IMR-90 (cell line): ENCODE data around the gene ASB5. TPM values are rescaled to one million over a fixed set of nuclear protein-coding genes. Genes with fewer than 3 reads are reported as not detected.

Source experiments
- ATAC-seq: fragments of 200-7000 bp; cut with Tn5 transposase; 2 replicates; pipeline ENCODE4 v1.9.1; 2020; ENCODE audit warnings: low read depth, mild to moderate bottlenecking, moderate library complexity
- BruUV-seq: library from RNA; stranded (reverse); fragments of 400-500 nt; replicated peaks from 2 replicates; lab custom pipeline; 2021; lab: Mats Ljungman, UMichigan
- CTCF ChIA-PET: fragments of 300-600 bp; formaldehyde crosslinking; extraction: SDS; loops from one replicate; lab custom pipeline; 2021; ENCODE audit warnings: antibody characterized with exemption; lab: Yijun Ruan, JAX
- POLR2A ChIA-PET: fragments of 300-600 bp; sonication (Branson Sonifier 250); formaldehyde crosslinking; loops from one replicate; lab custom pipeline; 2022; ENCODE audit warnings: antibody characterized with exemption; ENCODE audit not compliant: unreplicated experiment; lab: Charles Lee
- DNase-seq: peaks from one replicate; pipeline ENCODE4 v3.0.0; 2013
- H2AFZ ChIP-seq: replicated peaks from 2 replicates; pipeline ENCODE3; 2013; ENCODE audit warnings: low read length, mild to moderate bottlenecking; ENCODE audit not compliant: poor library complexity
- H2AK5ac ChIP-seq: 2 replicates; pipeline ENCODE4 v1.6.1; 2013; ENCODE audit warnings: low read depth, low read length, inconsistent platforms
- H2AK9ac ChIP-seq: replicated peaks from 2 replicates; pipeline ENCODE3; 2013; ENCODE audit warnings: mild to moderate bottlenecking, low read depth, low read length, moderate library complexity; ENCODE audit not compliant: poor library complexity
- H2BK120ac ChIP-seq: 2 replicates; pipeline ENCODE4 v1.6.1; 2013; ENCODE audit warnings: low read depth, low read length, inconsistent platforms
- H2BK15ac ChIP-seq: 3 replicates; pipeline ENCODE4 v1.6.1; 2013; ENCODE audit warnings: low read depth, low read length, inconsistent platforms
- H2BK20ac ChIP-seq: 2 replicates; pipeline ENCODE4 v1.6.1; 2013; ENCODE audit warnings: low read depth, mild to moderate bottlenecking, inconsistent platforms, low read length, moderate library complexity
- H2BK5ac ChIP-seq: 2 replicates; pipeline ENCODE4 v1.6.1; 2013; ENCODE audit warnings: mild to moderate bottlenecking, low read depth, low read length, inconsistent platforms; ENCODE audit not compliant: poor library complexity, severe bottlenecking
- H3K14ac ChIP-seq: replicated peaks from 2 replicates; pipeline ENCODE4 v1.6.1; 2013; ENCODE audit warnings: low read depth, low read length, inconsistent platforms
- H3K18ac ChIP-seq: 2 replicates; pipeline ENCODE4 v1.6.1; 2013; ENCODE audit warnings: low read depth, low read length, control low read depth
- H3K23ac ChIP-seq: 2 replicates; pipeline ENCODE4 v1.6.1; 2013; ENCODE audit warnings: low read depth, low read length, inconsistent platforms
- H3K27ac ChIP-seq: 2 replicates; pipeline ENCODE4 v1.5.1; 2013; ENCODE audit warnings: mild to moderate bottlenecking, control low read depth, low read length; ENCODE audit not compliant: insufficient read depth
- H3K27me3 ChIP-seq: 2 replicates; pipeline ENCODE4 v1.6.1; 2013; ENCODE audit warnings: low read length; ENCODE audit not compliant: control insufficient read depth, insufficient read depth
- H3K36me3 ChIP-seq: 2 replicates; pipeline ENCODE4 v1.6.1; 2013; ENCODE audit warnings: low read length, mixed read lengths; ENCODE audit not compliant: control insufficient read depth, insufficient read depth
- H3K4ac ChIP-seq: 2 replicates; pipeline ENCODE4 v1.6.1; 2013; ENCODE audit warnings: low read depth, low read length, inconsistent platforms
- H3K4me1 ChIP-seq: 2 replicates; pipeline ENCODE4 v1.6.1; 2013; ENCODE audit warnings: low read length, mixed read lengths; ENCODE audit not compliant: control insufficient read depth, insufficient read depth
- H3K4me2 ChIP-seq: 2 replicates; pipeline ENCODE4 v1.6.1; 2013; ENCODE audit warnings: low read depth, mild to moderate bottlenecking, control low read depth, low read length, moderate library complexity
- H3K4me3 ChIP-seq: 2 replicates; pipeline ENCODE4 v1.5.1; 2013; ENCODE audit warnings: low read depth, mild to moderate bottlenecking, control low read depth, low read length, moderate library complexity; ENCODE audit not compliant: insufficient read depth
- H3K56ac ChIP-seq: 2 replicates; pipeline ENCODE4 v1.6.1; 2013; ENCODE audit warnings: low read length, inconsistent platforms; ENCODE audit not compliant: insufficient read depth; ENCODE audit errors: extremely low read depth
- H3K79me1 ChIP-seq, 2 experiments: 2 replicates each; pipeline ENCODE4 v1.6.1; 2013; ENCODE audit warnings: low read length in 2 of 2, inconsistent platforms in 1 of 2, low read depth in 1 of 2
- H3K9ac ChIP-seq: 2 replicates; pipeline ENCODE4 v1.6.1; 2013; ENCODE audit warnings: low read depth, low read length, control low read depth
- H3K9me1 ChIP-seq: 2 replicates; pipeline ENCODE4 v1.6.1; 2013; ENCODE audit warnings: low read length, inconsistent platforms; ENCODE audit not compliant: insufficient read depth
- H3K9me3 ChIP-seq: 2 replicates; pipeline ENCODE4 v1.6.1; 2013; ENCODE audit warnings: low read length; ENCODE audit not compliant: control insufficient read depth, insufficient read depth
- H4K20me1 ChIP-seq: 2 replicates; pipeline ENCODE4 v1.6.1; 2013; ENCODE audit warnings: low read length, inconsistent platforms; ENCODE audit not compliant: insufficient read depth
- H4K5ac ChIP-seq: 2 replicates; pipeline ENCODE4 v1.6.1; 2013; ENCODE audit warnings: mild to moderate bottlenecking, low read depth, low read length, control low read depth
- H4K8ac ChIP-seq, 2 experiments: 2 replicates each; pipeline ENCODE4 v1.6.1; 2013; ENCODE audit warnings: low read depth in 2 of 2, low read length in 2 of 2, control low read depth in 1 of 2, inconsistent platforms in 1 of 2
- H4K91ac ChIP-seq: 2 replicates; pipeline ENCODE4 v1.6.1; 2013; ENCODE audit warnings: low read depth, low read length, inconsistent platforms; ENCODE audit not compliant: insufficient read depth
- BHLHE40 ChIP-seq: fragments of 150-350 bp; IDR thresholded peaks from 2 replicates; pipeline ENCODE4 v1.6.1; 2016; ENCODE audit warnings: mild to moderate bottlenecking, low read depth, low read length
- CEBPB ChIP-seq: IDR thresholded peaks from 2 replicates; pipeline ENCODE4 v1.6.1; 2012; ENCODE audit warnings: low read depth, low read length, improper control_type of control experiment
- CHD1 ChIP-seq: IDR thresholded peaks from 2 replicates; pipeline ENCODE4 v1.6.1; 2012; ENCODE audit warnings: low read depth, low read length, improper control_type of control experiment
- FOS ChIP-seq: fragments of 150-350 bp; IDR thresholded peaks from 2 replicates; pipeline ENCODE4 v1.6.1; 2016; ENCODE audit warnings: low read depth, low read length
- MAFK ChIP-seq: IDR thresholded peaks from 2 replicates; pipeline ENCODE4 v1.6.1; 2012; ENCODE audit warnings: low read depth, low read length, improper control_type of control experiment
- MAZ ChIP-seq: IDR thresholded peaks from 2 replicates; pipeline ENCODE4 v1.6.1; 2012; ENCODE audit warnings: low read depth, mild to moderate bottlenecking, low read length, improper control_type of control experiment, moderate library complexity, borderline replicate concordance
- MXI1 ChIP-seq: IDR thresholded peaks from 2 replicates; pipeline ENCODE4 v1.6.1; 2012; ENCODE audit warnings: low read depth, mild to moderate bottlenecking, low read length, moderate library complexity, borderline replicate concordance
- POLR2A ChIP-seq: IDR thresholded peaks from 2 replicates; pipeline ENCODE4 v1.6.1; 2012; ENCODE audit warnings: mild to moderate bottlenecking, low read depth, low read length
- RCOR1 ChIP-seq: IDR thresholded peaks from 2 replicates; pipeline ENCODE4 v1.6.1; 2012; ENCODE audit warnings: mild to moderate bottlenecking, low read length, improper control_type of control experiment; ENCODE audit not compliant: insufficient replicate concordance
- RFX5 ChIP-seq: IDR thresholded peaks from 2 replicates; pipeline ENCODE4 v1.8.0; 2012; ENCODE audit warnings: low read depth, mild to moderate bottlenecking, low read length, moderate library complexity
- SMC3 ChIP-seq: fragments of 150-350 bp; IDR thresholded peaks from 2 replicates; pipeline ENCODE4 v1.6.1; 2016; ENCODE audit warnings: low read depth, mild to moderate bottlenecking, antibody characterized with exemption, low read length, moderate library complexity
- WGBS, 2 experiments: methylation state at CpG; one replicate each; pipeline versions ENCODE4 v1.1.5 to v1.1.7; 2013; ENCODE audit warnings: missing lambda C conversion rate in 2 of 2; ENCODE audit not compliant: insufficient read length in 1 of 2; ENCODE audit errors: extremely low coverage in 2 of 2; 5-methylcytosine and 5-hydroxymethylcytosine counted together
- dilution Hi-C: fragments of 300-500 bp; cut with HindIII; formaldehyde crosslinking; loops from one replicate; pipeline ENCODE4 v1.14.3; 2018; ENCODE audit warnings: low sequenced_read_pairs; ENCODE audit not compliant: unreplicated experiment
- in situ Hi-C: fragments of 300-500 bp; cut with MboI; formaldehyde crosslinking; loops from 3 replicates; pipeline ENCODE4 v1.14.3; 2019; ENCODE audit warnings: low sequenced_read_pairs, inconsistent platforms, mixed read lengths
- intact Hi-C: fragments of 100-400 bp; cut with micrococcal nuclease; formaldehyde crosslinking; loops from 2 replicates; pipeline ENCODE4 v1.10.0; 2022
- polyA plus RNA-seq, 3 experiments: library from polyadenylated mRNA; depleted of rRNA; stranded (reverse); fragments of >200 nt; gene quantifications; 2 replicates each; pipeline ENCODE4 v1.2.3, GENCODE V29; 2012; ENCODE audit warnings: low replicate concordance in 1 of 3
- total RNA-seq: library from RNA; depleted of rRNA; stranded (reverse); fragments of >200 nt; gene quantifications from 2 replicates; pipeline ENCODE4 v1.2.3, GENCODE V29; 2012
- TF ChIP-seq, protein P1 (sequence below): conservative IDR thresholded peaks from 2 replicates; pipeline ENCODE4 v1.5.1; 2012; ENCODE audit warnings: mild to moderate bottlenecking, low read depth, low read length, improper control_type of control experiment
- TF ChIP-seq, protein P2 (sequence below): fragments of 150-350 bp; IDR thresholded peaks from 2 replicates; pipeline ENCODE4 v1.6.1; 2017; ENCODE audit warnings: mild to moderate bottlenecking, antibody characterized with exemption, low read length, low read depth

Gene ASB5
- total and polyA plus RNA-seq, 2 of the 4 experiments (the other 2 are of a cell fraction) = 0.18 to 0.21 TPM

DNA sequence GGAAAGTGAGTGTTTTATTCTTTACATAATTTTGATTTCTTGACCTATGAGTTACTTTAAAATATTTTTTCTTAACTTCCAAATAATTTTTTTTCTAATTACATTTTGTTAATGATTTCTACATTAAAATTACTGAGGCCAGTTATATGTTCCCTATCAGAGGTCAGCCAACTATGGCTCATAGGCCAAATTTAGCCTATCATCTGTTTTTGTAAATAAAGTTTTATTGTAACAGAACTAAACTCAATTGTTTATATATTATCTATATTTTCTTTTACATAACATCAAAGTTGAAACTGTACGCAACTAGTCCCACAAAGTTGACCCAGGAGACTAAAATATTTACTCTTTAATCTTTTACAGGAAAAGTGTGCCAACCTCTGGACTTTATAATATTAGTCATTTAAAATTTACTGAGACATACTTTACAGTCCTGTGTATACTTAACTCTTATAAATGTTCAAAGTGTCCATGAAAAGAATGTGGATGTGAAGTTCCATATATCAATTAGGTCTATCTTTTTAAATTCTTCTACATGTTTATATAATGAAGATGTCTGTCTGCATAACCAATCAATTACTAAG, 26.2 kb downstream of the ASB5 start:
- BruUV-seq = no TSS peak
- WGBS, 2 experiments = no CpG with 5 or more reads among the region's 1 CpG
- H3K79me1 ChIP-seq = no peaks in the 10 kb centered on the region
- no peak overlapping the region for H2BK20ac ChIP-seq
- H4K8ac ChIP-seq = no peak overlapping the region
- H4K5ac ChIP-seq = no peak overlapping the region
- H2AFZ ChIP-seq = no peak overlapping the region
- no peak overlapping the region for H2BK15ac ChIP-seq
- no peaks in the 10 kb centered on the region for H3K27me3 ChIP-seq
- no peak overlapping the region for H3K56ac ChIP-seq
- peaks cover 3% of the 10 kb centered on the region; the same call in 1 of the 2 replicates for H3K4me1 ChIP-seq
- H4K20me1 ChIP-seq = no peaks in the 10 kb centered on the region
- in situ Hi-C loops = no loop called here
- no peak overlapping the region for H2AK9ac ChIP-seq
- no peak overlapping the region for H3K23ac ChIP-seq
- no peak overlapping the region for H3K27ac ChIP-seq
- H2AK5ac ChIP-seq = no peak overlapping the region
- H2BK5ac ChIP-seq = no peak overlapping the region
- H4K91ac ChIP-seq = no peak overlapping the region
- no peak overlapping the region for H3K4me3 ChIP-seq
- no peak overlapping the region for H3K14ac ChIP-seq
- intact Hi-C loops = no loop called here
- no peak overlapping the region for H3K18ac ChIP-seq
- CTCF ChIA-PET = no interaction called here
- dilution Hi-C loops = no loop called here
- POLR2A ChIA-PET = interaction anchor here (0.6 kb wide), 1 partner anchor 9 kb away, joined by 3 read pairs; no protein-coding TSS in a partner anchor
- ATAC-seq (no peak), DNase-seq (no peak)
- no peaks in the 10 kb centered on the region for H3K36me3 ChIP-seq
- H3K4ac ChIP-seq = no peak overlapping the region
- H3K9me1 ChIP-seq = no peaks in the 10 kb centered on the region
- H3K9ac ChIP-seq = no peak overlapping the region
- no peak for TF ChIP-seq RCOR1
- no peak for TF ChIP-seq MXI1
- TF ChIP-seq CHD1 = no peak
- TF ChIP-seq MAFK = no peak
- no peak for TF ChIP-seq MAZ
- no peak for TF ChIP-seq RFX5
- TF ChIP-seq, protein P1, sequence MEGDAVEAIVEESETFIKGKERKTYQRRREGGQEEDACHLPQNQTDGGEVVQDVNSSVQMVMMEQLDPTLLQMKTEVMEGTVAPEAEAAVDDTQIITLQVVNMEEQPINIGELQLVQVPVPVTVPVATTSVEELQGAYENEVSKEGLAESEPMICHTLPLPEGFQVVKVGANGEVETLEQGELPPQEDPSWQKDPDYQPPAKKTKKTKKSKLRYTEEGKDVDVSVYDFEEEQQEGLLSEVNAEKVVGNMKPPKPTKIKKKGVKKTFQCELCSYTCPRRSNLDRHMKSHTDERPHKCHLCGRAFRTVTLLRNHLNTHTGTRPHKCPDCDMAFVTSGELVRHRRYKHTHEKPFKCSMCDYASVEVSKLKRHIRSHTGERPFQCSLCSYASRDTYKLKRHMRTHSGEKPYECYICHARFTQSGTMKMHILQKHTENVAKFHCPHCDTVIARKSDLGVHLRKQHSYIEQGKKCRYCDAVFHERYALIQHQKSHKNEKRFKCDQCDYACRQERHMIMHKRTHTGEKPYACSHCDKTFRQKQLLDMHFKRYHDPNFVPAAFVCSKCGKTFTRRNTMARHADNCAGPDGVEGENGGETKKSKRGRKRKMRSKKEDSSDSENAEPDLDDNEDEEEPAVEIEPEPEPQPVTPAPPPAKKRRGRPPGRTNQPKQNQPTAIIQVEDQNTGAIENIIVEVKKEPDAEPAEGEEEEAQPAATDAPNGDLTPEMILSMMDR = no peak
- no peak for TF ChIP-seq SMC3
- TF ChIP-seq, protein P2, sequence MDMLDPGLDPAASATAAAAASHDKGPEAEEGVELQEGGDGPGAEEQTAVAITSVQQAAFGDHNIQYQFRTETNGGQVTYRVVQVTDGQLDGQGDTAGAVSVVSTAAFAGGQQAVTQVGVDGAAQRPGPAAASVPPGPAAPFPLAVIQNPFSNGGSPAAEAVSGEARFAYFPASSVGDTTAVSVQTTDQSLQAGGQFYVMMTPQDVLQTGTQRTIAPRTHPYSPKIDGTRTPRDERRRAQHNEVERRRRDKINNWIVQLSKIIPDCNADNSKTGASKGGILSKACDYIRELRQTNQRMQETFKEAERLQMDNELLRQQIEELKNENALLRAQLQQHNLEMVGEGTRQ = no peak
- TF ChIP-seq FOS = no peak
- no peak for TF ChIP-seq BHLHE40
- TF ChIP-seq CEBPB = no peak
- no peak for TF ChIP-seq POLR2A
- H2BK120ac ChIP-seq = no peak overlapping the region
- H3K4me2 ChIP-seq = no peak overlapping the region
- no peaks in the 10 kb centered on the region for H3K9me3 ChIP-seq
